ENCODE measurements around the gene EFNA3.

DNA sequence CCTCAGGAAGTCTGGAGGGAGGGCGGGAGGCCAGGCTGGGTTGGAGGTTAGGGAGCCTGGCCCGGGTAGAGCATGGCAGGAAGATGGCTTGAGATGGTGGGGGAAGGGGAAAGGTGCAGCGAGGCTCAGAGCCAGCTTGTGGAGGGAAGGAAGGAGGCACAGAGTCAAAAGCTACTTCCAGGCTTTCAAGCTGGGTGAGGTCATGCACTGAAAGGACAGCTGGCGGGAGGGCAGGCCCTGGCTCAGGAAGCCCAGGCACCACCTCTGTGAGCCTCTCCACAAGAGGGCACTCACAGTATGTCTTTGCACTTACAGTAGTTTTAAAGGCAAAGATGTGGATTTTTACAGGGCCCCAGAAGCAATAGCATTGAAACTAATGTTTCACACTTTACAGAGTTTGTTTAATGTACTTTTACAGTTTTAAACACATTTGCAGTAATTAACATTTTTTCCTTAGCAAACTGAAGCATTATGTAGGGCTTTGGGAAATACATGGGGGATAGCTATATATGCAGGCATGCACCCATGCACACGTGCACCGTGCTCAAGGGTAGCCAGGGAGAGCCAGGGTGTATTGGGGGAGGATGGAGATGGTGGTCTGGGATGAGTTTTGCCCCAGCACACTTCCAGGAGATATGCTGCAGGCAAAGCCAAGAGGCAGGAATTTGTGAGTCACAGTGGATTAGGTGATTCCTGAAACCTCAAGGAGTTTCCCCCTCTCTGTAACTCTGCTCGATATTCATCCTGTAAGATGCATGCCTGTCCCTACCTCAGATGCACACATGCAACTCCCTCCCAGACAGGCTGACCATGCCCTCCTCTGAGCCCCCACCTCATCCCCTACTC, 33.6 kb upstream of the EFNA3 start:
- TF ChIP-seq POLR2AphosphoS5 (IDR thresholded peaks at IDR 0.05; ENCODE audit: low read depth, low read length), result no peak
- TF ChIP-seq, protein P1, sequence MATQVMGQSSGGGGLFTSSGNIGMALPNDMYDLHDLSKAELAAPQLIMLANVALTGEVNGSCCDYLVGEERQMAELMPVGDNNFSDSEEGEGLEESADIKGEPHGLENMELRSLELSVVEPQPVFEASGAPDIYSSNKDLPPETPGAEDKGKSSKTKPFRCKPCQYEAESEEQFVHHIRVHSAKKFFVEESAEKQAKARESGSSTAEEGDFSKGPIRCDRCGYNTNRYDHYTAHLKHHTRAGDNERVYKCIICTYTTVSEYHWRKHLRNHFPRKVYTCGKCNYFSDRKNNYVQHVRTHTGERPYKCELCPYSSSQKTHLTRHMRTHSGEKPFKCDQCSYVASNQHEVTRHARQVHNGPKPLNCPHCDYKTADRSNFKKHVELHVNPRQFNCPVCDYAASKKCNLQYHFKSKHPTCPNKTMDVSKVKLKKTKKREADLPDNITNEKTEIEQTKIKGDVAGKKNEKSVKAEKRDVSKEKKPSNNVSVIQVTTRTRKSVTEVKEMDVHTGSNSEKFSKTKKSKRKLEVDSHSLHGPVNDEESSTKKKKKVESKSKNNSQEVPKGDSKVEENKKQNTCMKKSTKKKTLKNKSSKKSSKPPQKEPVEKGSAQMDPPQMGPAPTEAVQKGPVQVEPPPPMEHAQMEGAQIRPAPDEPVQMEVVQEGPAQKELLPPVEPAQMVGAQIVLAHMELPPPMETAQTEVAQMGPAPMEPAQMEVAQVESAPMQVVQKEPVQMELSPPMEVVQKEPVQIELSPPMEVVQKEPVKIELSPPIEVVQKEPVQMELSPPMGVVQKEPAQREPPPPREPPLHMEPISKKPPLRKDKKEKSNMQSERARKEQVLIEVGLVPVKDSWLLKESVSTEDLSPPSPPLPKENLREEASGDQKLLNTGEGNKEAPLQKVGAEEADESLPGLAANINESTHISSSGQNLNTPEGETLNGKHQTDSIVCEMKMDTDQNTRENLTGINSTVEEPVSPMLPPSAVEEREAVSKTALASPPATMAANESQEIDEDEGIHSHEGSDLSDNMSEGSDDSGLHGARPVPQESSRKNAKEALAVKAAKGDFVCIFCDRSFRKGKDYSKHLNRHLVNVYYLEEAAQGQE (IDR thresholded peaks at IDR 0.05; ENCODE audit: insufficient read depth in 1 of 2, low read depth in 2 of 2, low read length in 2 of 2), result no peak
- no peak for TF ChIP-seq TAF1 (IDR thresholded peaks at IDR 0.05; ENCODE audit: borderline replicate concordance, insufficient read depth, low read length)
- no peak for TF ChIP-seq FOXP2 (optimal IDR thresholded peaks at IDR 0.05; ENCODE audit: borderline replicate concordance, extremely low read depth, extremely low read length, insufficient read depth)

Measured in PFSK-1 (cell line).